HepG2 (cell line): ENCODE measurements around the gene PCNA. TPM values are rescaled to one million over a fixed set of nuclear protein-coding genes. Genes with fewer than 3 reads are reported as not detected.

ENCODE experiments used
- ATF1 ChIP-seq: IDR thresholded peaks from 2 replicates; pipeline ENCODE4 v1.6.1; 2016; ENCODE audit warnings: mild to moderate bottlenecking, control low read depth
- KIAA2018 ChIP-seq: sonication (generic); formaldehyde crosslinking; IDR thresholded peaks from 2 replicates; pipeline ENCODE4 v1.5.0; 2020; ENCODE audit warnings: mild to moderate bottlenecking, missing genetic modification reagents, borderline replicate concordance
- MYPOP ChIP-seq: sonication (generic); formaldehyde crosslinking; IDR thresholded peaks from 2 replicates; pipeline ENCODE4 v1.8.1; 2023; ENCODE audit warnings: mild to moderate bottlenecking, moderate library complexity, missing genetic modification reagents
- PRDM4 ChIP-seq: sonication (generic); formaldehyde crosslinking; IDR thresholded peaks from 2 replicates; pipeline ENCODE4 v1.9.0; 2021; ENCODE audit warnings: missing genetic modification reagents, borderline replicate concordance
- SP1 ChIP-seq, 2 experiments: fragments of 450-650 bp in 1 of 2; sonication (generic) in 1 of 2; formaldehyde crosslinking in 1 of 2; IDR thresholded peaks; 2 replicates each; pipeline versions ENCODE4 v1.4.0 to v1.6.1; 2016 to 2020; ENCODE audit warnings: missing genetic modification reagents in 1 of 2
- THAP7 ChIP-seq: sonication (generic); formaldehyde crosslinking; IDR thresholded peaks from 2 replicates; pipeline ENCODE4 v1.8.1; 2023; ENCODE audit warnings: mild to moderate bottlenecking, missing genetic modification reagents
- ZNF335 ChIP-seq: sonication (generic); formaldehyde crosslinking; IDR thresholded peaks from 2 replicates; pipeline ENCODE4 v1.4.0; 2020; ENCODE audit warnings: missing genetic modification reagents
- ZNF546 ChIP-seq: sonication (generic); formaldehyde crosslinking; conservative IDR thresholded peaks from 2 replicates; pipeline ENCODE4 v1.8.1; 2023; ENCODE audit warnings: mild to moderate bottlenecking, missing genetic modification reagents
- polyA plus RNA-seq, 8 experiments: library from polyadenylated mRNA; depleted of rRNA in 3 of 8; stranded (reverse) in 7 of 8; unstranded in 1 of 8; fragments of >200 nt; fragmentation: Illumina TruSeq in 4 of 8; extraction: Trizol in 4 of 8; gene quantifications; 2 replicates each; pipeline versions ENCODE4 v1.2.1 to v1.2.3, GENCODE V29; 2011 to 2016; ENCODE audit warnings: low read depth in 4 of 8, missing spikeins in 1 of 8, mixed read lengths in 1 of 8; ENCODE audit not compliant: insufficient read depth in 1 of 8
- total RNA-seq, 5 experiments: library from RNA; depleted of rRNA; stranded (reverse); fragments of >200 nt; fragmentation: Illumina TruSeq; extraction: Trizol; gene quantifications; 2 replicates each; pipeline ENCODE4 v1.2.3, GENCODE V29; 2016; ENCODE audit warnings: low read depth in 1 of 5
- TF ChIP-seq, protein P1 (sequence below): sonication (generic); formaldehyde crosslinking; IDR thresholded peaks from 2 replicates; pipeline ENCODE4 v1.4.0; 2020; ENCODE audit warnings: mild to moderate bottlenecking, low read depth, missing genetic modification reagents
- TF ChIP-seq, protein P2 (sequence below): sonication (generic); formaldehyde crosslinking; IDR thresholded peaks from 2 replicates; pipeline ENCODE4 v1.5.0; 2020; ENCODE audit warnings: missing genetic modification reagents, mild to moderate bottlenecking, borderline replicate concordance

PCNA gene
- total and polyA plus RNA-seq, 2 of the 13 experiments (the other 11 are each of a cell fraction or from before 2014, with no cell fraction given), result 229 to 655 TPM

DNA sequence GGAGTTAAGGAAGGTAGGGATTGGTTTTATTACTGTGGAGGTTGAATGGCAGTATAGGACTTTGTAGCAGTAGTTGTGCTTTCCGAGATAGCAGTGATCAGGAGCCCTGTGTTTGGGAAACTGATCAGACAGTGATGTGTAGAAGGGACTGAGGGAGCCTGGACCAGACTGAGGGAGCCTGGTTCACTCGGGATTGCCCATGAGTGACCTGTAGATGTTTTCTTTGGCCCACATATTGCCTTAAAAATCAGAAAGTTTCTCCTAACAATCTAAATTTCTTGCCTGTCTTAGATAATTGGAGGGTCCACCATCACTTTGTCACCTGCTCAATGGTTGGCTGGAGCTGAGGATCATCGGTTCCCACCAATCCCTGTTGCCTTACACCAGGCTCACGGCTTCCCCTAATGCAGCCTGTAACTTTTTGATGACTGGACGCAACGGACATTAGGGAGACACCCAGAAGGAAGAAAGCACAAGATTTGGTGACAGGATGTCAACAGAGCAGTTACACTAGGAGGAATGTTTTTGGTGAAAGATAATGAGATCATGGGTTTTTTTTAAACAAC, 8.2 kb upstream of the PCNA start (continued):
- TF ChIP-seq MYPOP (CRISPR knock-in tag), result no peak
- TF ChIP-seq ZNF546 (CRISPR knock-in tag), result no peak
- TF ChIP-seq THAP7, result no peak
- TF ChIP-seq KIAA2018 (CRISPR knock-in tag), result no peak
- TF ChIP-seq, protein P1, sequence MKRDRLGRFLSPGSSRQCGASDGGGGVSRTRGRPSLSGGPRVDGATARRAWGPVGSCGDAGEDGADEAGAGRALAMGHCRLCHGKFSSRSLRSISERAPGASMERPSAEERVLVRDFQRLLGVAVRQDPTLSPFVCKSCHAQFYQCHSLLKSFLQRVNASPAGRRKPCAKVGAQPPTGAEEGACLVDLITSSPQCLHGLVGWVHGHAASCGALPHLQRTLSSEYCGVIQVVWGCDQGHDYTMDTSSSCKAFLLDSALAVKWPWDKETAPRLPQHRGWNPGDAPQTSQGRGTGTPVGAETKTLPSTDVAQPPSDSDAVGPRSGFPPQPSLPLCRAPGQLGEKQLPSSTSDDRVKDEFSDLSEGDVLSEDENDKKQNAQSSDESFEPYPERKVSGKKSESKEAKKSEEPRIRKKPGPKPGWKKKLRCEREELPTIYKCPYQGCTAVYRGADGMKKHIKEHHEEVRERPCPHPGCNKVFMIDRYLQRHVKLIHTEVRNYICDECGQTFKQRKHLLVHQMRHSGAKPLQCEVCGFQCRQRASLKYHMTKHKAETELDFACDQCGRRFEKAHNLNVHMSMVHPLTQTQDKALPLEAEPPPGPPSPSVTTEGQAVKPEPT (CRISPR knock-in tag), result no peak
- TF ChIP-seq PRDM4 (CRISPR knock-in tag), result no peak
- TF ChIP-seq, protein P2, sequence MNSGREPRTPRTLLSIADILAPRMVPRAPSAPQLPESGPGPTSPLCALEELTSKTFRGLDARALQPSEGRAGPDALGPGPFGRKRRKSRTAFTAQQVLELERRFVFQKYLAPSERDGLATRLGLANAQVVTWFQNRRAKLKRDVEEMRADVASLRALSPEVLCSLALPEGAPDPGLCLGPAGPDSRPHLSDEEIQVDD, result no peak
- TF ChIP-seq SP1 (IDR thresholded peaks at IDR 0.05), result no peak
- TF ChIP-seq SP1 (CRISPR knock-in tag; IDR thresholded peaks at IDR 0.05), result no peak
- TF ChIP-seq ATF1 (CRISPR knock-in tag), result no peak
- 0 out of 2 replicates have a peak, but pooled peaks have one; percentile 15 for TF ChIP-seq ZNF335
